Measurements from ENCODE around the gene PRR5.

Gene PRR5

GRCh38 chr22:44726439-44726838, 24.4 kb downstream of the PRR5 start:
- TF ChIP-seq POLR2AphosphoS5 (IDR thresholded peaks at IDR 0.05; ENCODE audit: low read depth, low read length) (no peak), FOXP2 (optimal IDR thresholded peaks at IDR 0.05; ENCODE audit: borderline replicate concordance, extremely low read depth, extremely low read length, insufficient read depth) (no peak)

- TF ChIP-seq REST (IDR thresholded peaks at IDR 0.05; ENCODE audit: insufficient read depth in 1 of 2, low read depth in 2 of 2, low read length in 2 of 2) (no peak), FOXP2 (optimal IDR thresholded peaks at IDR 0.05; ENCODE audit: borderline replicate concordance, extremely low read depth, extremely low read length, insufficient read depth) (no peak), SIN3A (IDR thresholded peaks at IDR 0.05; ENCODE audit: borderline replicate concordance, insufficient read depth, low read length) (no peak), TAF1 (IDR thresholded peaks at IDR 0.05; ENCODE audit: borderline replicate concordance, insufficient read depth, low read length) (no peak)
Observed at GRCh38 chr22:44727148-44727547, 25.1 kb downstream of the PRR5 start.

- no peak for TF ChIP-seq FOXP2 (optimal IDR thresholded peaks at IDR 0.05; ENCODE audit: borderline replicate concordance, extremely low read depth, extremely low read length, insufficient read depth)
- TF ChIP-seq POLR2AphosphoS5 (IDR thresholded peaks at IDR 0.05; ENCODE audit: low read depth, low read length), result no peak
Observed at GRCh38 chr22:44727709-44728108, 25.7 kb downstream of the PRR5 start.

GRCh38 chr22:44728761-44729324, 26.8 kb downstream of the PRR5 start:
- TF ChIP-seq POLR2AphosphoS5 (IDR thresholded peaks at IDR 0.05; ENCODE audit: low read depth, low read length) (no peak), REST (IDR thresholded peaks at IDR 0.05; ENCODE audit: insufficient read depth in 1 of 2, low read depth in 2 of 2, low read length in 2 of 2) (no peak), SIN3A (IDR thresholded peaks at IDR 0.05; ENCODE audit: borderline replicate concordance, insufficient read depth, low read length) (no peak), FOXP2 (optimal IDR thresholded peaks at IDR 0.05; ENCODE audit: borderline replicate concordance, extremely low read depth, extremely low read length, insufficient read depth) (no peak), TAF1 (IDR thresholded peaks at IDR 0.05; ENCODE audit: borderline replicate concordance, insufficient read depth, low read length) (no peak)

GRCh38 chr22:44729391-44730021, 27.5 kb downstream of the PRR5 start:
- TF ChIP-seq SIN3A (IDR thresholded peaks at IDR 0.05; ENCODE audit: borderline replicate concordance, insufficient read depth, low read length), result no peak
- TF ChIP-seq REST (IDR thresholded peaks at IDR 0.05; ENCODE audit: insufficient read depth in 1 of 2, low read depth in 2 of 2, low read length in 2 of 2), result no peak
- TF ChIP-seq TAF1 (IDR thresholded peaks at IDR 0.05; ENCODE audit: borderline replicate concordance, insufficient read depth, low read length), result no peak
- no peak for TF ChIP-seq POLR2AphosphoS5 (IDR thresholded peaks at IDR 0.05; ENCODE audit: low read depth, low read length)
- no peak for TF ChIP-seq FOXP2 (optimal IDR thresholded peaks at IDR 0.05; ENCODE audit: borderline replicate concordance, extremely low read depth, extremely low read length, insufficient read depth)

GRCh38 chr22:44730022-44730393, 28.0 kb downstream of the PRR5 start:
- TF ChIP-seq FOXP2 (optimal IDR thresholded peaks at IDR 0.05; ENCODE audit: borderline replicate concordance, extremely low read depth, extremely low read length, insufficient read depth) (no peak), SIN3A (IDR thresholded peaks at IDR 0.05; ENCODE audit: borderline replicate concordance, insufficient read depth, low read length) (no peak), TAF1 (IDR thresholded peaks at IDR 0.05; ENCODE audit: borderline replicate concordance, insufficient read depth, low read length) (no peak), REST (IDR thresholded peaks at IDR 0.05; ENCODE audit: insufficient read depth in 1 of 2, low read depth in 2 of 2, low read length in 2 of 2) (no peak), POLR2AphosphoS5 (IDR thresholded peaks at IDR 0.05; ENCODE audit: low read depth, low read length) (no peak)
